Left lobe of liver (tissue), 2 donors: ENCODE data around the gene NAV3. TPM values are rescaled to one million over a fixed set of nuclear protein-coding genes. Genes with fewer than 3 reads are reported as not detected.

Experiments used
- ATAC-seq: fragments of 200-7000 bp; cut with Tn5 transposase; one replicate; pipeline ENCODE4 v1.9.1; 2020; ENCODE audit warnings: mild to moderate bottlenecking, moderate library complexity
- DNase-seq: peaks from one replicate; pipeline ENCODE4 v3.0.0-alpha.2; 2020; ENCODE audit warnings: low spot score
- total RNA-seq: library from RNA; stranded (reverse); gene quantifications from one replicate; pipeline ENCODE4 v1.2.1, GENCODE V29; 2021
- donor health status: DM: no; HTN: no; CAD: no; lungs with moderate emphysema.
- donor health status: DM: no; HTN: yes; CAD: no.

The NAV3 gene, protein sequence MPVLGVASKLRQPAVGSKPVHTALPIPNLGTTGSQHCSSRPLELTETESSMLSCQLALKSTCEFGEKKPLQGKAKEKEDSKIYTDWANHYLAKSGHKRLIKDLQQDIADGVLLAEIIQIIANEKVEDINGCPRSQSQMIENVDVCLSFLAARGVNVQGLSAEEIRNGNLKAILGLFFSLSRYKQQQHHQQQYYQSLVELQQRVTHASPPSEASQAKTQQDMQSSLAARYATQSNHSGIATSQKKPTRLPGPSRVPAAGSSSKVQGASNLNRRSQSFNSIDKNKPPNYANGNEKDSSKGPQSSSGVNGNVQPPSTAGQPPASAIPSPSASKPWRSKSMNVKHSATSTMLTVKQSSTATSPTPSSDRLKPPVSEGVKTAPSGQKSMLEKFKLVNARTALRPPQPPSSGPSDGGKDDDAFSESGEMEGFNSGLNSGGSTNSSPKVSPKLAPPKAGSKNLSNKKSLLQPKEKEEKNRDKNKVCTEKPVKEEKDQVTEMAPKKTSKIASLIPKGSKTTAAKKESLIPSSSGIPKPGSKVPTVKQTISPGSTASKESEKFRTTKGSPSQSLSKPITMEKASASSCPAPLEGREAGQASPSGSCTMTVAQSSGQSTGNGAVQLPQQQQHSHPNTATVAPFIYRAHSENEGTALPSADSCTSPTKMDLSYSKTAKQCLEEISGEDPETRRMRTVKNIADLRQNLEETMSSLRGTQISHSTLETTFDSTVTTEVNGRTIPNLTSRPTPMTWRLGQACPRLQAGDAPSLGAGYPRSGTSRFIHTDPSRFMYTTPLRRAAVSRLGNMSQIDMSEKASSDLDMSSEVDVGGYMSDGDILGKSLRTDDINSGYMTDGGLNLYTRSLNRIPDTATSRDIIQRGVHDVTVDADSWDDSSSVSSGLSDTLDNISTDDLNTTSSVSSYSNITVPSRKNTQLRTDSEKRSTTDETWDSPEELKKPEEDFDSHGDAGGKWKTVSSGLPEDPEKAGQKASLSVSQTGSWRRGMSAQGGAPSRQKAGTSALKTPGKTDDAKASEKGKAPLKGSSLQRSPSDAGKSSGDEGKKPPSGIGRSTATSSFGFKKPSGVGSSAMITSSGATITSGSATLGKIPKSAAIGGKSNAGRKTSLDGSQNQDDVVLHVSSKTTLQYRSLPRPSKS (N-terminal part only)
- 0.48 TPM for total RNA-seq

DNA sequence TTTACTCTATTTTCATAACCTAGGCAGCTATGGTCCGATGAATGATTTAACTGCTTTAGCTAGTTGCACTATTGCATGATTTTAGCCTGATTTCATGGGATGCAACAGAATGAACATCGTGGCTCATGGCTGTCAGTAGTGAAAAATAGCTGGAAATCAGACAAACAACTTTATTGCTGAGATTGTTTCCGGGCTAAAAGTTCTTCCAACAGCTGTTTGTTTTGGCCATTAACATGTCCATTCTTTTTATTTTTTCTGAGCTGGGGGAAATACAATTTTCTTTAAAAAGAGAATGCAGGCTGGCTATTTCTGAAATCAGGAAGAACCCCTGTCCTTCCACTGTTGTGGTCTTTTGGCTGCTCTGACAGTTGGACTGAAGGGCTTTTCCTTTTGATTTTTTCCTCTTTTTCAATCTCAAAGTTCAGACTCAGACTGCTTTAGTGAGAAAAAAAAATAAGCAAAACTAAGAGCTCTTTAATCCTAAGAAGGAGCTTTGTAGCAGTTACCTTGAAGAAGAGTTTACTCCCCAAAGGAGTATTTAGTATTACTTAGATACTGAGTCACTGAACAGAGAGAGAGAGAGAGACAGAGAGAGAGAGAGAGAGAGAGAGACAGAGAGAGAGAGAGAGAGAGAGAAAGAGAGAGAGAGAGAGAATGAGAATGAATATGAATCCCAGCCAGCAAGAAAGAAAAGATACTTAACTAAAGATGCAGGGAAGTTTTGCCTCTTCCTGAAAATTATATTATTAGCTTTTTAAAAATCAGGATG lies at the start of gene NAV3:
Gene NAV3, plus strand, starts transcription at position 312 of the 769 bp plus-strand sequence. CDS start 568 bp downstream, outside the sequence.
- DNase-seq (no peak), ATAC-seq (no peak)

DNA sequence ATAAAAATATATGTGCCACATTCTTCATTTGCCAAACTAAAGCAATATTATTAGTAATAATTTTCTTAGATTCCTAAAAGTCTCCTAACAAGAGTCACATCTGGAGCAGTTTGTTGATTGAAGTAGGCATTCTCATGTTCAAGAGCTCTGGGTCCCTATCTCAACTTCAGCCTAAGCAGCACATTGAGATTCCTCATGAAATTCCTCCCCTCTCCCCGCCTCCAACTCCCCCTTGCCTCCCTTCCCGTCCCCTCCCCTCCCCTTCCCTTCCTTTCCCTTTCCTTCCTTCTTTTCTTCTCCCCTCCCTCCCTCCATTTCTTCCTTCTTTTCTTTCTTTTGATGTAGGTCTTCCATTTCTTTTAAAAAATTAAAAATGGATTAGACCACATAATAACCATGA lies 48.7 kb upstream of the NAV3 start:
- DNase-seq (no peak), ATAC-seq (no peak)

DNA sequence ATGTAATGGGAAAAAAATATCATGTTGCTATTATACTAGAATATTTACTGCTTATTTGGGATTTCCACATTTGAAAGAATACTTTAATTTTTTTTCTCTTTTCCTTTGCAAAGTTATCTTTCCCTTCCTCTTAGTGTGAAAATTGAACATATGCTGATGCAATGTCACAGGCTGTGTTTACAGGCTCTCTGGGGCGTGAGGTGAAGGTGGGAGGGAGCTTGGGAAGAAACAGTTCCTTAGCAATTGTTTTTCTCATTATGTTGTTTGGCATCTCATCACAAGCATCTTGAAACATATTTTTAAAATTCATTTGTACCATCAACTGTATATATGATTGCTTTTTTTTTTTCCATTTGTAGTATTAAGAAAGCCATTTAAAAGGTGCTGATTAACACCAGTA lies 47.9 kb upstream of the NAV3 start:
- DNase-seq (no peak), ATAC-seq (no peak)

DNA sequence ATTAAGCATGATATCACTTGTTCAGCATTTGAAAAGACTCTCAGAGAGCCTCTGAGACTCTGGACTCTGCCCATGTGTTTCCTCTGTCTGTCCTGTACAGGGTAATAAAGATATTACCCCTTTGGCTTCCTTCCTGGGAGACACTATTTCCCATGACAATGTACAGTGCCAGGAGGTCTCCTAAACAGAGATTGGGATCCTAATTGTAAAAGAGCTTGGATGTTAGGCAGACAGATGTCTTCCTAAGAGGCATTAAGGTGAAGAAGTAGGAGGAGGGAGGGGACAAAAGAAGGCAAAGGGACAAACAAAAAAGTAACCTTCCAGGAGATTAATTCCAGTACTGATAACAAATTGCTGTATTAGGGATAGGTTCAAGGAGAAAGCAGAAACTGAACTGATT lies 45.5 kb upstream of the NAV3 start:
- ATAC-seq (no peak), DNase-seq (no peak)

DNA sequence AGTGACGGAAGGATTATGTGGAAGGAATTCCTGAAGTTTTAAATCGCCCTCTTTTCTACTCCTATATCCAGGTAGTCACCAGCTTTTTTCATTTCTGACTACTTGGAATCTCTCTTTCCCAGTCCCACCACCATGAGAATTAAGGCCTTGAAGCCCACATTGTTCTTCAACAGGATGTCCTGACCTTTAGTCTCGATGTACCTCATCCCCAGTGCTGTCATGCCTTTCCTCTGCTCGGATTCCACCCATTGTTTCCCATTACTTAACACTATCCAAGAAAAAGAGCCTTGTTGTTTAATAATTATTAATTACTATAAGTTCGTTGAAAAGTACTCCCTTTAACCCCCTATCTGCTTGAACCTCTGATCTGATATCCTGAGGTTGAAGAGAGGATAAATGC lies 44.0 kb upstream of the NAV3 start:
- no peak for ATAC-seq

DNA sequence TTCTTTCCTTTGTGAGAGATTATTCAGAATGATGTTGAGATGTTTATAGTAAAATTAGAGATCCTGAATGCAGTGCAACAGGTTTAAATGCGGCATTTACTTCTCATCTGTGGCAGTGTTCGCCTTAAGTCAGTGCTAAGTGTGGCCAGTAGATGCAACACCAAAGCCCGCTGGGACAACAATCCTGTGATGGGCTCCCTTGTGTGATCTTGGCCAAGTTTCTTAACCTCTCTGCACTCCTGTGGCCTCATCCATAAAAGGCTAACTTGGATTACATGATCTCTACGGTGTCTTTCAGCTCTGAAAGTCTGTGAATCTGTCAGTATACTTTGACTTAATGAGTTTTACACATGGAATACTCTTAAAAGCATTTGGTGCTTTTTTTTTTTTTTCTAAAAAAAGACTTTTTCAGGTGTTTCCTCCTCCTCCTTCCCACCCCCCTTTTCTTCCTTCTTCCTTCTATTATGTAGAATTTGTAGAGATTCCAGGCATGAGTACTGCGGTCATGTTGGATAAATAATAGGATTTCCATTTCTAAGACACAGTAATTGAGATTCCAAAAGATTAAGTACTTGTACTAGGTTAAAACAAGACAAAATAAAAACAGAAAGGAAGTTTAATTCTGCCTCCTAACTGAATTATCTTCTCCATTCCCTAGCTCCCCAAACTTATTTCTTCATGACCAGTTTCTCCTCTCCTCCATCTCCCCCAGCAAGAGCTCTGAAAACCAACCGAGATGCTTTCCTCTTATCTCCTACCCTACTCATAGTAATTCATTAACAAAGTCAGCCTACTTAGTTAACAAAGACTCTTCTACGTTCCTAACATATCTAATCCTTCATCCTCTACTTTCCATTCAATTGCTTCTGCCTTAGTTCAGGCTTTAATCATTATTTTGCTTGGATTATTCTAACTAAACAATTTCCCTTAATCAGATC lies 42.2 kb upstream of the NAV3 start:
- DNase-seq: no peak
- no peak for ATAC-seq

More for the DNA sequence above, 44.0 kb upstream of the NAV3 start:
- DNase-seq: no peak

DNA sequence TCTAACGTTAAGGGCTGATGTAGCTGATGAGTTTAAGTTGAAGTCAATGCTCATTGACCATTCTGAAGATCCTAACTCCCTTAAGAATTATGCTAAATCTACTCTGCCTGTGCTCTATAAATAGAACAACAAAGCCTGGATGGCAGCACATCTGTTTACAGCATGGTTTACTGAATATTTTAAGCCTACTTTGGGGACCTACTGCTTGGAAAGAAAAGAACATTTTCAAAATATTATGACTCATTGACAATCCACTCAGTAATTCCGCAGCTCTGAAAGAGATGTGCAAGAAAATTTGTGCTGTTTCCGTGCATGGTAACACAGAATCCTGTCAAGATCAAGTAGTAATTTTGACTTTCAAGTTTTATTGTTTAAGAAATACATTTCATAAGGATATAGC lies 35.0 kb upstream of the NAV3 start:
- DNase-seq (no peak), ATAC-seq (no peak)

DNA sequence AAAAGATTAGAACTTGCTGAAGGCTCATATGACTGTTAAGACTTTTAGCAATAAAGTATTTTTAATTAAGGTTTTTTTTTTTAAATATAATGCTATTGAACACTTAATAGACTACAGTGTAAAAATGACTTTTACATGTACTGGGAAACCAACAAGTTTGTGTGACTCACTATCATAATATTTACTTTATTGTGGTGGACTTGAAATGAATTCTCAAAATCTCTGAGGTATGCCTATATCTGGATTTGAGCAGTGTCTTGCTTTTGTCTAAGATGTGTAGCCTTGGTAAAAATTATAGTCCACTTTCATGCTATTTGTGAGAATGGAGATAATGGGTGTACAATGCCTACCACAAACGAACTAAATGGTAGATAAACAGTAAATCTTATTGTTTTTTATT lies 33.9 kb upstream of the NAV3 start:
- DNase-seq (no peak), ATAC-seq (no peak)

DNA sequence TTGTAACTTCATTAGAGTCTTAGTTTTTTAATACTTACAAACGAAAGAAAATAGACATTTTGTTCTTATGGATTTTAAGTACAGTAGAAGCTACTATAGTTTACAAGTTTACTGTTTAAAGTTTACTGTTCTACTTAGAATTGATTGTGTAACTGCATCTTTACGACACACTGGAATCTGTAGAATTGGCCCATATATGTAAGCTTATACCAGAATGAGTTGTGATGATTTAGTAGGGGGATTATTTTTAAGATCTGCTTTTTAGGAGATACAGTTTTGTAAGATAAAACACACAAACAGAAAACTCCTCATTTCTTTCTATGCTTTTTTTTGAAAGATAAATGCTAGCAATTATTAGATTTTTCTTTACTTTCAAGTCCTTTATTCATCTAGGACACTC lies 30.2 kb upstream of the NAV3 start:
- no peak for ATAC-seq
- DNase-seq: no peak

DNA sequence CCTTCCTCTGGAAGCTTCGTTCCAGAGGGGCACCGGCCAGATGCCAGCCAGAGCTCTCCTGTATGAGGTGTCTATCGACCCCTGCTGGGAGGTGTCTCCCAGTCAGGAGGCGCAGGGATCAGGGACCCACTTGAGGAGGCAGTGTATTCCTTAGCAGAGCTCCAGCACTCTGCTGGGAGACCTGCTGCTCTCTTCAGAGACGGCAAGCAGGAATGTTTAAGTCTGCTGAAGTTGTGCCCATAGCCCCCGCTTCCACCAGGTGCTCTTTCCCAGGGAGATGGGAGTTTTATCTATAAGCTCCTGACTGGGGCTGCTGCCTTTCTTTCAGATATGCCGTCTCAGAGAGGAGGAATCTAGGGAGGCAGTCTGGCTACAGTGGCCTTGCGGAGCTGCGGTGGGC lies 22.2 kb upstream of the NAV3 start:
- DNase-seq: no peak
- no peak for ATAC-seq

DNA sequence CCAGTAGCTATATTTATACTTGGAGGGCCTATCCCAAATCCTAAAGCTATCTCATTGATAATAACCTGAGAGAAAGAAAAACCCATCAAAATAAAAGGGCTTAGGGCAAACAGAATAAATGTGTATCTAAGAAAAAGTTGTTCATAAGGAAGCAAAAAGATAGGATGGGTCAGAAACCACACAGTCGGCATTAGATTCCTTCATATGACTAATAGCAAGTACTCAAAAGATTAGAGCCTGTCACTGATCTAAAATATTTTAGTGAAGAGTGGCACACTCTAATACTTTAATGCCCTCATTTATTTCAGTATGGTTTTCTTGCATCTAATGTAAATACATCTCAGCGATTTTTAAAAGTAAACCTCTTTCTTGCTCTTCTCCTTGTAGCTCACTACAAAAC lies 17.1 kb upstream of the NAV3 start:
- ATAC-seq: no peak
- DNase-seq: no peak

DNA sequence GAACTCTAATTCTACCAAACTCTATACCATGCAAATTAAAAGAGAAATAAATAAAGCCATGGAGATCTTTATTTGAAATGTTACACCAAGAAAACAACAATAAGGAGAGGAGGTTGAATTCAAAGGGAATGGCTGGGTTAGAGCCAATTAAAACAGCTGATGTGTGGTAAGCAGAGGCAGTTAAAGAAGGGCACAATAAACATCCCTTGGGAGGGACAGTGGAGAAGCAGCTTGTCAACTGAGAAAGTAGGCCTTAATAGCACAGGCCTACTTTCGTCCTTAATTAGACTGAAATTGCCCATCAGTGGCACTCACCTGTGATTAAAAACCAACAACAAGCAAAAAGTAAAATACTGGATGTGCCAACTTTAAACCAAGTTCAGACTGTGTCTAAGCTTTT lies 16.3 kb upstream of the NAV3 start:
- ATAC-seq: no peak
- DNase-seq: no peak

DNA sequence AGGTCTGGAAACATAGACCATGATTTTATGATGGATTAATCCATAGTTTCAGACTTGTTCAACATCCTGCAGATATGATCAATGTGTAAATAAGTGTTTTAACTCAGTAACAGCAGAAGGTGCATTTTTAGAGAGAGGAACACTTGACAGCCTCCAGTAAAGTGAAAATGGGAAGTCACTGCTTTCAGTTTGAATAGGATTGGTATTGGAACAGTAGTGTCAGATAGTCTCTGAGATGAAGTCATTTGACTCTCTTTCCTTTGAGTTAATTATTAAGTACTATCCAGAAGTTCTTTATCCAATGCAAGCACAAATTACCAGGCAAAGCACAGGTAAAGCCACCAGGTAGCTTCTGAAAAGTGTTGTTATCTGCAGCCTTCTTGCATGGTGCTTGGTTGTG lies 14.5 kb upstream of the NAV3 start:
- ATAC-seq: no peak
- no peak for DNase-seq

DNA sequence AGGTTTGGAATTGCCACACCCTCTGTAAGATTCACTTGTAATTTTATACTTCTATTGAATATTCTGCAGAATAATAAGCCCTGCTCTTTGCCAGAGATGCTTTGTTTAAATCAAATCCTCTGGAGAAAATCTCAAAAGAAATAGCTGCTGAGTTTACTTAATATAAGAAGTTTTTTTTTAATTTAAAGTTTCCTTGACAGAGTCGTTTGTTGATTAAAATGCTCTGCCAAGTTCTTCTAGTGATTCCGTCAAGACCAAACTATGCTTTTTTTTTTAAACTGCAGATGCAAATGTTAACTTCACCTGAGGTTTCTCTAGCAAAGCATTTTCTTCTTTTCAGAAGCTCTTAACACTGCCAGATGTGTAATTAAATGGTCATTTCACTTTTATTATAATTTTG lies 13.4 kb upstream of the NAV3 start:
- DNase-seq: no peak
- no peak for ATAC-seq

DNA sequence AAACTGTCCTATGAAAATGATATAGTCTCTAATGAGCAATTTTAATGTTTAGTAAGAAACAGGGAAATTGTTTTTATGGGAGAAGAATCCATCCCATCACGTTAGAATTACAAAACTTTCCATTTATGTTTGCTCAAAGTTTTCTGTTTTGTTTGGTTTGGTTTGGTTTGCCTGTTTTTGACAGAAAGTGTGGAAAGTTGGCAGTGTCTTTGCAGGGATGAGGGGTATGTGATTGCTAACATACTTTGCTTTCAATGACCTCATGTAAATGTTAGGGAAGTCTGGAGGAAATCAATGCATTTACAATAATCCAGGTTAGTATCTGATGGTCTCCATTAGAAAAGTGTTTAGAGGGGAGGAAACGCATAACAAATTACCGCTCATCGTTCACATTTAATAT lies 12.3 kb upstream of the NAV3 start:
- ATAC-seq (no peak), DNase-seq (no peak)

DNA sequence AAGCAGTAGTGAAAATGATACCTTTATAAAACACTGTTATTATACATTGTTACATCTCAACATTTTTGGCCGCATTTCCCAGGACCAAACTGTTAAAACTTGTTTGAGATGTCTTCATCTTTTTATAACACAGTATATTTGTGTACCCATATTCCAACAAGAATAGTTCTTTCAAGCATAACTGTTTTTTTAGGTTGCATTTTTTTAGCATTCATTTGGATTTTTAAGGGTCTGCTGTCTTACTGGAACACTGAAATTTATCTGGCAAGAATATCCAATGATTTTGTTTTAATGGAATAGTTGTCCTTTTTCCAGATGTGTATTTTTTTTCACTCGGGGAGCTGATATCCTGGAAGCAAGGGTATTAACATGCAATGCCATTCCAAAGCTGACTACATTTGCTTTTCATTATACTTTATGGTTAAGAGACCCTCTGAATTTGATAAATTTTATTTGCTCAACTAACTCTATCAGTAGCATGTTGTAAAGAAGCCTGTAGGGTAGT lies 8.9 kb upstream of the NAV3 start:
- ATAC-seq (no peak), DNase-seq (no peak)

DNA sequence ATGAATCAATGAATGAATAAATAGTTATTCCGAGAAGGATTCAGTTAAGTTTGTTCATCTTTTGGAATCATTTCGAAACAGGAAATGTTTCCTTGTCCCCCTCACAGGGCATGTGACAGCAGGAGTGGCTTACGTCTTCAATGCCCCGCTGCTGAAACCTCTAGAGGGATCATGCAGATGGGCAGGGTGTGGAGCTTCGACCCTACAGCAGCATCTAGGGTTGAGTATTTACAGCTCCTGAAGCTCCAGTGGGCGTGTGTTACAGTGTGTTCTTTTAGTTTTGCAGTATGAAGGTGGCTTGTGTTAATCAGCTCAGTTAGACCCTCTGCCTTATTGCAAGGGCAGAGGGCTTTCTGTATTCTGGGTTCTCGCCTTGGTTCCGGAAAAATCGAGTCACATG lies 2.6 kb downstream of the NAV3 start:
- DNase-seq (no peak), ATAC-seq (no peak)

DNA sequence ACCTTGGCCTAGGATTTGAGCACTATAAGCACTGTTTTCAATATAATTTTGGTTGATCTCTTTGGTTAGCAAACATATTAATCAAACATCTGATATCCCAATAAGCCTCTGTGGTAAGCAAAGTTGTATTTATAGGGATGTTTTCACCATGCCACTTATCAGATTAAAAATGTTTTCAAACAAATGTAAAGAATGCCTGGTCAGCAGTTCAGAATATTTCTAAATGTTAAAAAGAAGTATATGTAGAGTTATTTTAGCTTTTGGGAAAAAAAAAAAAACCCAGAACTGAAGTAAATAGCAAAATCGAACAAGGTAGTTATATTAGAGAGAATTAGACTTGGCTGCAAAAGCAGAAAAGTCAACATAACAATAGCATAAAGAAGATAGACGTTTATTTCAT lies 3.9 kb downstream of the NAV3 start:
- no peak for ATAC-seq

DNA sequence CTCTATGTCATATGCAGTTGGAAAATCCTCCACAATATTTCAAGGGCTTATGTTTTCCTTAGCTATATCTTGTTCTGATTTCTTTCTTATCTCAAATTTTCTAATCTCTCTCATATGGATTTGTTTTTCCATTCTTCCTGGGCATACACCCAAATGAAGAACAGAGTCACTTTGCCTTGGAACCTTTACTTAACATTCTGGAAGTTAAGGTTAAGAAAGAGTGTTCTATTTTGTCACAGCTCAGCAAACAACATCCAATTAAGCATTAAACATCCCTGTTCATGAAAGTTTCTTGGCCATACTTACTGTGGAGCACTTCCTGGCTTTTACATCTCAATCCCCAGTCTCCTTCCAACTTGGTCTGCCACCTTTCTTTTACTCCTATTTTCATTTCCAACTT lies 5.3 kb downstream of the NAV3 start:
- ATAC-seq: peak; percentile 13
- no peak for DNase-seq

More for the DNA sequence above, 3.9 kb downstream of the NAV3 start:
- DNase-seq: no peak

DNA sequence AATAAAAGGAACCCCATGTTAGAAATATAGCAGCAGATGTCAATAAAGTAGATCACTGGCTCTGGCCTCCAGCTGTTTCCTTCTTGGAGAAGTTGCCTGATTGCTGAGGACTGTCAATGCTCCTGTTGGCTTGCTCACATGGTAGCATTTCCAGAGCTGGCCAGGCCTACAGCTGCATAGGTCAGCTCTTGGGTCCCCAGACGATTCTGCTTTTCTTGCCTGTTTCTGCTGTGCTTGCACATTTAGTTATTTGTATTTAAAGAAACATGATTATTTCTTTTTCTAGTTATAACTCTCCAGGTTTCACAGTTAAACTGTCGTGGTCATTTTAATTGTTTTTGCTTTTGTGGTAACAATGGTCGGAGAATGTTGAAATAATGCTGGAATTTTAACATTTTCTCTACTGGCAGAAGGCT lies 7.2 kb downstream of the NAV3 start:
- no peak for ATAC-seq
- DNase-seq: no peak
